ENCODE measurements around the gene CCHCR1. TPM values are rescaled to one million over a fixed set of nuclear protein-coding genes. Genes with fewer than 3 reads are reported as not detected.

Gene CCHCR1
- total RNA-seq, 1 experiment from 2014 or later: 45.5 TPM

- Histone ChIP-seq H4K8ac (replicated peaks; ENCODE audit: insufficient read length, low read depth, low read length) (no peak overlapping the region), H2BK20ac (ENCODE audit: low read depth, low read length, poor library complexity, severe bottlenecking) (no peak overlapping the region), H3K23me2 (ENCODE audit: insufficient read length, low read depth, low read length, poor library complexity, severe bottlenecking) (no peaks in the 10 kb centered on the region), H3K79me2 (ENCODE audit: insufficient read depth, low read length) (no peaks in the 10 kb centered on the region), H3K27me3 (ENCODE audit: insufficient read depth, low read length) (no peaks in the 10 kb centered on the region), H3K4me2 (ENCODE audit: insufficient read depth, insufficient read length, low read length) (no peak overlapping the region), H2BK12ac (ENCODE audit: insufficient read length, low read depth, low read length) (no peak overlapping the region), H4K5ac (ENCODE audit: insufficient read length, low read depth, low read length) (no peak overlapping the region), H3K14ac (ENCODE audit: insufficient read depth, low read length) (no peak overlapping the region), H3K4me1 (ENCODE audit: insufficient read depth, low read length) (peaks cover 7% of the 10 kb centered on the region; the same call in 1 of the 2 replicates), H2AK5ac (ENCODE audit: insufficient read length, low read length) (no peak overlapping the region), H4K20me1 (ENCODE audit: control insufficient read depth, insufficient read depth, insufficient read length) (no peaks in the 10 kb centered on the region), H2AFZ (ENCODE audit: low read length) (no peak overlapping the region), H3K18ac (ENCODE audit: insufficient read length, low read depth, low read length) (no peak overlapping the region), H3T11ph (ENCODE audit: low read length) (no peak overlapping the region), H3K23ac (ENCODE audit: insufficient read length, low read depth, low read length) (no peak overlapping the region), H2BK5ac (ENCODE audit: insufficient read length, low read length) (no peak overlapping the region), H3K79me1 (ENCODE audit: insufficient read depth, low read depth, low read length, poor library complexity, severe bottlenecking) (no peaks in the 10 kb centered on the region), H2BK15ac (ENCODE audit: low read depth, low read length) (no peak overlapping the region), H3K9ac (ENCODE audit: extremely low read depth, insufficient read length, low read length) (no peak overlapping the region), H4K91ac (ENCODE audit: insufficient read length, low read depth, low read length) (no peak overlapping the region), H2BK120ac (ENCODE audit: low read depth, low read length, poor library complexity, severe bottlenecking) (no peak overlapping the region), H3K27ac (ENCODE audit: insufficient read length, low read depth, low read length) (no peak overlapping the region), H3K9me3 (ENCODE audit: control insufficient read depth, low read depth, low read length) (no peaks in the 10 kb centered on the region), H3K56ac (ENCODE audit: insufficient read length, low read depth, low read length) (no peak overlapping the region), H3K4ac (ENCODE audit: low read depth, low read length) (no peak overlapping the region)
- peaks cover 23 to 49% (median 43%) of the 10 kb centered on the region in 3 experiments for H3K36me3 Mint-ChIP-seq (ENCODE audit: insufficient read depth in 1 of 3, low read depth in 3 of 3)
- H3K9me3 Mint-ChIP-seq: no peaks in the 10 kb centered on the region; a peak in 1 of 5 replicates
- no CpG with 5 or more reads among the region's 2 CpGs for WGBS (ENCODE audit: extremely low coverage, insufficient read length, low lambda C conversion rate)
- peak overlapping the region in 1 of 3 experiments; percentile 1; a peak in 3 of 7 replicates for H3K27ac Mint-ChIP-seq
- TF ChIP-seq, protein P1, sequence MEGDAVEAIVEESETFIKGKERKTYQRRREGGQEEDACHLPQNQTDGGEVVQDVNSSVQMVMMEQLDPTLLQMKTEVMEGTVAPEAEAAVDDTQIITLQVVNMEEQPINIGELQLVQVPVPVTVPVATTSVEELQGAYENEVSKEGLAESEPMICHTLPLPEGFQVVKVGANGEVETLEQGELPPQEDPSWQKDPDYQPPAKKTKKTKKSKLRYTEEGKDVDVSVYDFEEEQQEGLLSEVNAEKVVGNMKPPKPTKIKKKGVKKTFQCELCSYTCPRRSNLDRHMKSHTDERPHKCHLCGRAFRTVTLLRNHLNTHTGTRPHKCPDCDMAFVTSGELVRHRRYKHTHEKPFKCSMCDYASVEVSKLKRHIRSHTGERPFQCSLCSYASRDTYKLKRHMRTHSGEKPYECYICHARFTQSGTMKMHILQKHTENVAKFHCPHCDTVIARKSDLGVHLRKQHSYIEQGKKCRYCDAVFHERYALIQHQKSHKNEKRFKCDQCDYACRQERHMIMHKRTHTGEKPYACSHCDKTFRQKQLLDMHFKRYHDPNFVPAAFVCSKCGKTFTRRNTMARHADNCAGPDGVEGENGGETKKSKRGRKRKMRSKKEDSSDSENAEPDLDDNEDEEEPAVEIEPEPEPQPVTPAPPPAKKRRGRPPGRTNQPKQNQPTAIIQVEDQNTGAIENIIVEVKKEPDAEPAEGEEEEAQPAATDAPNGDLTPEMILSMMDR (conservative IDR thresholded peaks at IDR 0.05): no peak
- peaks cover 43 to 49% of the 10 kb centered on the region in 2 experiments for H3K4me1 Mint-ChIP-seq
- DNase-seq: no peak
- no peaks in the 10 kb centered on the region; the same call in 1 of the 2 replicates for H3K27me3 Mint-ChIP-seq (ENCODE audit: low read depth)
- H3K4me3 Mint-ChIP-seq: peak overlapping the region in 1 of 2 experiments; percentile 22; a peak in 1 of 5 replicates
Observed at GRCh38 chr6:31142361-31142761, 15.2 kb downstream of the CCHCR1 start.
